Neural cell (in vitro differentiated cells): Measurements from ENCODE around the gene LRSAM1.

Experiments
- CTCF ChIP-seq: fragments of 450-650 bp; IDR thresholded peaks from 2 replicates; pipeline ENCODE4 v1.5.1; 2014; ENCODE audit warnings: antibody characterized with exemption, mild to moderate bottlenecking, moderate library complexity; ENCODE audit not compliant: poor library complexity, severe bottlenecking
- EP300 ChIP-seq: fragments of 450-650 bp; conservative IDR thresholded peaks from 2 replicates; pipeline ENCODE4 v1.6.1; 2014; ENCODE audit warnings: antibody characterized with exemption, mild to moderate bottlenecking, moderate library complexity; ENCODE audit not compliant: poor library complexity, severe bottlenecking
- EZH2 ChIP-seq: fragments of 200-600, 300-800 bp; shearing (Covaris generic), sonication (generic); IDR thresholded peaks from 2 replicates; pipeline ENCODE4 v1.6.1; 2014; ENCODE audit warnings: antibody characterized with exemption, low read length, borderline replicate concordance, mild to moderate bottlenecking; ENCODE audit not compliant: insufficient read depth, poor library complexity, severe bottlenecking
- POLR2AphosphoS5 ChIP-seq: IDR thresholded peaks from 2 replicates; pipeline ENCODE4 v1.6.1; 2012
- RAD21 ChIP-seq: fragments of 450-650 bp; conservative IDR thresholded peaks from 2 replicates; pipeline ENCODE4 v1.6.1; 2014; ENCODE audit warnings: antibody characterized with exemption, mild to moderate bottlenecking, moderate library complexity
- REST ChIP-seq: IDR thresholded peaks from 2 replicates; pipeline ENCODE4 v1.6.1; 2012; ENCODE audit warnings: borderline replicate concordance
- SMC3 ChIP-seq: fragments of 450-650 bp; conservative IDR thresholded peaks from 2 replicates; pipeline ENCODE4 v1.6.1; 2014; ENCODE audit warnings: antibody characterized with exemption, mild to moderate bottlenecking, moderate library complexity; ENCODE audit not compliant: poor library complexity
- TAF1 ChIP-seq: IDR thresholded peaks from 2 replicates; pipeline ENCODE4 v1.6.1; 2012; ENCODE audit warnings: low read depth

- TF ChIP-seq POLR2AphosphoS5, result no peak
- no peak for TF ChIP-seq TAF1
- no peak for TF ChIP-seq RAD21
- TF ChIP-seq SMC3, result no peak
- no peak for TF ChIP-seq REST
- no peak for TF ChIP-seq CTCF
- TF ChIP-seq EZH2, result no peak
- no peak for TF ChIP-seq EP300
Measured at GRCh38 chr9:127534250-127534906, 83.1 kb downstream of the LRSAM1 start.
